Astrocyte (in vitro differentiated cells and primary cell): ENCODE data around the gene SSB.

Experiments
- CTCF ChIP-seq: IDR thresholded peaks from 2 replicates; pipeline ENCODE4 v1.5.1; 2011; ENCODE audit warnings: low read depth, mild to moderate bottlenecking, inconsistent platforms, low read length, moderate library complexity; ENCODE audit not compliant: insufficient read depth
- EZH2 ChIP-seq: IDR thresholded peaks from 2 replicates; pipeline ENCODE4 v1.6.1; 2012; ENCODE audit warnings: mild to moderate bottlenecking, low read length, inconsistent platforms; ENCODE audit not compliant: insufficient read depth

- peak; percentile 75 for TF ChIP-seq CTCF
- TF ChIP-seq EZH2 = no peak
Observed at GRCh38 chr2:169767243-169767888, 31.3 kb upstream of the SSB start.
